Heart right ventricle (tissue), 16 donors: ENCODE results near the gene EPN2. TPM values are rescaled to one million over a fixed set of nuclear protein-coding genes. Genes with fewer than 3 reads are reported as not detected.

ENCODE experiments used
- ATAC-seq, 8 donors: fragments of 200-7000 bp; cut with Tn5 transposase; one replicate each; pipeline ENCODE4 v1.9.1; 2020; ENCODE audit warnings: mild to moderate bottlenecking in 8 of 8, moderate library complexity in 8 of 8, moderate number of reproducible peaks in 1 of 8
- DNase-seq, 2 donors: peaks; one replicate each; pipeline ENCODE4 v3.0.0-alpha.2; 2020
- H3K27ac ChIP-seq, 10 donors: fragments of 200-600 bp; sonication (generic) in 2 of 10; one replicate each; pipeline versions ENCODE4 v1.5.0 to v1.8.0; 2020 to 2022; ENCODE audit warnings: mild to moderate bottlenecking in 3 of 10
- H3K27me3 ChIP-seq, 7 donors: fragments of 200-600 bp; one replicate each; pipeline ENCODE4 v1.8.0; 2021 to 2022; ENCODE audit warnings: mild to moderate bottlenecking in 2 of 7
- H3K36me3 ChIP-seq, 9 donors: fragments of 200-600 bp; sonication (generic) in 1 of 9; one replicate each; pipeline versions ENCODE4 v1.5.0 to v1.8.0; 2020 to 2022; ENCODE audit warnings: mild to moderate bottlenecking in 2 of 9
- H3K4me1 ChIP-seq, 9 donors: fragments of 200-600 bp; sonication (generic) in 1 of 9; one replicate each; pipeline versions ENCODE4 v1.5.0 to v1.8.0; 2020 to 2022; ENCODE audit warnings: mild to moderate bottlenecking in 4 of 9
- H3K4me3 ChIP-seq, 10 donors: fragments of 200-600 bp; sonication (generic) in 2 of 10; one replicate each; pipeline versions ENCODE4 v1.5.0 to v1.8.0; 2020 to 2022; ENCODE audit warnings: mild to moderate bottlenecking in 7 of 10, moderate library complexity in 2 of 10
- H3K9me3 ChIP-seq, 11 donors: fragments of 200-600 bp in 10 of 11; sonication (generic) in 2 of 11; one replicate each; pipeline versions ENCODE4 v1.5.0 to v1.8.0; 2013 to 2022; ENCODE audit warnings: mild to moderate bottlenecking in 2 of 11, control low read depth in 1 of 11, moderate library complexity in 1 of 11
- CTCF ChIP-seq, 9 donors: fragments of 200-600 bp; sonication (generic) in 2 of 9; IDR thresholded peaks; one replicate each; pipeline versions ENCODE4 v1.5.0 to v1.8.0; 2021 to 2022; ENCODE audit warnings: antibody characterized with exemption in 9 of 9, mild to moderate bottlenecking in 5 of 9, moderate library complexity in 1 of 9
- WGBS, 2 donors: extraction: QIAGEN DNeasy Blood & Tissue Kit; methylation state at CpG; one replicate each; pipeline ENCODE4 v1.1.7; 2013; ENCODE audit warnings: inconsistent platforms in 1 of 2; 5-methylcytosine and 5-hydroxymethylcytosine counted together
- intact Hi-C, 10 donors: fragments of 100-400 bp; cut with DNase I; formaldehyde crosslinking; loops; one replicate each; pipeline versions ENCODE4 v1.11.1 to v1.14.2; 2022
- polyA plus RNA-seq, 2 donors: library from polyadenylated mRNA; stranded (reverse); fragments of 200-250 nt; gene quantifications; one replicate each; pipeline ENCODE4 v1.2.3, GENCODE V29; 2013
- total RNA-seq, 10 donors: library from RNA; stranded (reverse); fragmentation: NEBNext Ultra II Directional in 3 of 10; extraction: Animal tissue kit (Norgen Biotek cat#: 25700) in 3 of 10; gene quantifications; one replicate each; pipeline versions ENCODE4 v1.2.1 to v1.2.4, GENCODE V29; 2021 to 2023
- donor health status: Arrhythmogenic right ventricular cardiomyopathy.
- donor health status: ischemic (EF 13 %, LVEDD 7.1; RV severe dilation, severe dysfunction).
- donor health status: healthy with polysubstance abuse.
- donor health status: DM: no; HTN: yes; CAD: no.
- donor health status: DM: no; HTN: no; CAD: no.
- donor health status: ischemic (EF 25% LVEDD 6.9; RV normal size, moderate dysfunction).
- donor health status: ischemic (EF 25% LVEDD 5.7; RV mildly dilated, moderate dysfunction).
- donor health status: healthy.
- donor health status: DM: yes; HTN: yes; CAD: no.
- donor health status: Ischemic cardiomyopathy.
- donor health status: ischemic (EF 35%, LVEDD 5.7; RV mildly dilated, moderate dysfunction).
- donor health status: nonischemic (EF 11% LVEDD 7.7; RV severe dilation, severe dysfunction).
- donor health status: DM: yes; HTN: yes; CAD: no.
- donor health status: PGD.
- donor health status: ischemic (EF 29% LVEDD 5.4; RV normal size, mild dysfunction).
- donor health status: nonischemic (EF 23%, LVEDD 6.1; RV moderate dilation, normal function).

The EPN2 gene
- total and polyA plus RNA-seq, 12 donors: 20.0 to 83.1 (median 54.9) TPM

- peaks cover 7 to 77% (median 52%) of the 10 kb centered on the region in 9 donors for H3K4me1 ChIP-seq
- H3K27me3 ChIP-seq: peaks cover 0 to 10% (median 0%) of the 10 kb centered on the region in 7 donors
- no peaks in the 10 kb centered on the region for H3K9me3 ChIP-seq
- WGBS, 2 donors: 70 to 85% methylated on average over 5 of the region's 5 CpGs
- no peak for ATAC-seq
- no peak for TF ChIP-seq CTCF (IDR thresholded peaks at IDR 0.05)
- H3K27ac ChIP-seq: no peak overlapping the region
- peaks cover 0 to 27% (median 7%) of the 10 kb centered on the region in 9 donors for H3K36me3 ChIP-seq
- DNase-seq: no peak
- intact Hi-C loops: no loop called here
- H3K4me3 ChIP-seq: no peak overlapping the region
Observed at GRCh38 chr17:19288453-19288852, 51.3 kb downstream of the EPN2 start.

- no peaks in the 10 kb centered on the region for H3K9me3 ChIP-seq
- no peak for DNase-seq
- no peak overlapping the region for H3K4me3 ChIP-seq
- peaks cover 0 to 10% (median 0%) of the 10 kb centered on the region in 7 donors for H3K27me3 ChIP-seq
- intact Hi-C loops: no loop called here
- peak in 1 of 8 donors; percentile 23 for ATAC-seq
- peaks cover 0 to 15% (median 0%) of the 10 kb centered on the region in 9 donors for H3K36me3 ChIP-seq
- H3K27ac ChIP-seq: no peak overlapping the region
- WGBS, 2 donors: 61 to 71% methylated on average over 9 of the region's 9 CpGs
- TF ChIP-seq CTCF (IDR thresholded peaks at IDR 0.05): no peak
- H3K4me1 ChIP-seq: peaks cover 7 to 65% (median 44%) of the 10 kb centered on the region in 9 donors
Observed at GRCh38 chr17:19290066-19290705, 53.0 kb downstream of the EPN2 start.

- Histone ChIP-seq H3K4me3 (no peak overlapping the region), H3K9me3 (no peaks in the 10 kb centered on the region), H3K27ac (no peak overlapping the region), H3K27me3 (peaks cover 0 to 18% (median 0%) of the 10 kb centered on the region in 7 donors), H3K36me3 (peaks cover 0 to 12% (median 0%) of the 10 kb centered on the region in 9 donors), H3K4me1 (peaks cover 9 to 61% (median 49%) of the 10 kb centered on the region in 9 donors)
- ATAC-seq (peak in 1 of 8 donors; percentile 23), DNase-seq (no peak)
- WGBS, 2 donors: 78 to 86% methylated on average over 12 of the region's 12 CpGs
- intact Hi-C loops: no loop called here
- TF ChIP-seq CTCF (IDR thresholded peaks at IDR 0.05): no peak
Observed at GRCh38 chr17:19291646-19292376, 54.6 kb downstream of the EPN2 start.

GRCh38 chr17:19292377-19292711, 55.2 kb downstream of the EPN2 start:
- no peak for TF ChIP-seq CTCF (IDR thresholded peaks at IDR 0.05)
- H3K4me3 ChIP-seq: no peak overlapping the region
- WGBS, 2 donors: 95% methylated on average over 4 of the region's 4 CpGs
- no peaks in the 10 kb centered on the region for H3K9me3 ChIP-seq
- no peak for DNase-seq
- intact Hi-C loops: no loop called here
- H3K27me3 ChIP-seq: peaks cover 0 to 19% (median 0%) of the 10 kb centered on the region in 7 donors
- H3K36me3 ChIP-seq: peaks cover 0 to 15% (median 0%) of the 10 kb centered on the region in 9 donors
- peaks cover 12 to 61% (median 49%) of the 10 kb centered on the region in 9 donors for H3K4me1 ChIP-seq
- no peak for ATAC-seq
- H3K27ac ChIP-seq: no peak overlapping the region
